Islet precursor cell (in vitro differentiated cells): Measurements from ENCODE around the gene SNF8.
"Not testable (repeated sequence)": the region's sequence is repeated elsewhere in the genome, so short reads cannot be mapped to it uniquely, and the experiment has no call there.

Source experiments
- DNase-seq: peaks from one replicate; pipeline ENCODE4 v3.0.0-alpha.2; 2018

SNF8 gene, protein sequence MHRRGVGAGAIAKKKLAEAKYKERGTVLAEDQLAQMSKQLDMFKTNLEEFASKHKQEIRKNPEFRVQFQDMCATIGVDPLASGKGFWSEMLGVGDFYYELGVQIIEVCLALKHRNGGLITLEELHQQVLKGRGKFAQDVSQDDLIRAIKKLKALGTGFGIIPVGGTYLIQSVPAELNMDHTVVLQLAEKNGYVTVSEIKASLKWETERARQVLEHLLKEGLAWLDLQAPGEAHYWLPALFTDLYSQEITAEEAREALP

DNA sequence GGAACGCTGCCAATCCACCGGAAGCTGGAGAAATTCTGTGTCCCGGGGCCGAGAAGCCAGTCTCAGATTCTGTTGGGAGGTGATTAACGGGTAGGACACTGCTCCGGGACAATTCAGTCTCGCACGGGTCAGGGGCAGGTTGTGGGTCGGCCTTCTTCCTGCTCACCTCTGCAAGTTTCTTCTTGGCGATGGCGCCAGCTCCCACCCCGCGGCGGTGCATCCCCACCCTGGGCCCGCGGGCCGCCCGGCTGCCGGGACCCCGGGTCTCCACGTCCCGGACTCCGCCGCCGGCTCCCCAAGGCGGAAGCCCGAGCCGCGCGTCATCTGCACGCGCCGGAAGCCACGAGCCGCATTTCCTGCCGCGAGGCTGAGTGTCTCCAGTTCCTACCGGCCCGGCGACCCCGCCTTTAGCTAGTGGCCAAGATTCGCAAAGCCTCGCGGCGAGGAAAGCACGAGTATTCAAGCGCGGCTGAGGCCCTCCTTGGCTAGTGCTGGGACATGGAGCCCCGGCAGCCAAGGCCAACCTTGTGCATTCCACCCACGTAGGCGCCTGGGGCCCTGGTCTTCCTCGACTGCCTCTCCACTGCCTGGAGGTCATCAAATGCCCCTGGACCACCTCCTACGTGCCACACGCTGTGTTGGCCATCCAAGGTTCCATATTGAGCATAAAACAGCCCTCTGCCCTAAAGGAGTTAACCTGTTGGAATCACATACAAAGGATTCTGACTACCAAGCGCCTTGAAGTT is at the start of gene SNF8:
Gene SNF8, minus strand, starts transcription at position 328 of the 746 bp plus-strand sequence. Its CDS starts 108 bp downstream, at position 220.
- peak; percentile 99 for DNase-seq

DNA sequence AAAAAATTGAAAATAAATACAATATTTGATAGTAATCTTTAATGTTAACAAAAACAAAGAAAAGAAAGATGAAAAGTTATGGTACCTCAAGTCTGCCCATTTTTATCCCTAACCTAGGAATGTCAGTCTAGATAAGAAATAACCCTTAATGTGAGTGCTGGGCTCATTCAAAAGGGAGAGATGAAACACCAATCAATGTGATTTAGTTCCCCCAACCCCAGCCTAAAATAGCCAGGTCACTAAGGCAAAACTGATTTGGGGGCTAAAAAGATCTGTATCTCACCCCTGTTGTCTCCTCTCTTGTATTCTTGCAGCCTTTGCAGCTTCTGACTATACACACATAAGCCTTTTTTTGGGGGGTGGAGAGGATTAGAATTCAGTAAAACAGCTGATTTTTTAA is 49.3 kb upstream of the SNF8 start:
- peak; percentile 26 for DNase-seq

DNA sequence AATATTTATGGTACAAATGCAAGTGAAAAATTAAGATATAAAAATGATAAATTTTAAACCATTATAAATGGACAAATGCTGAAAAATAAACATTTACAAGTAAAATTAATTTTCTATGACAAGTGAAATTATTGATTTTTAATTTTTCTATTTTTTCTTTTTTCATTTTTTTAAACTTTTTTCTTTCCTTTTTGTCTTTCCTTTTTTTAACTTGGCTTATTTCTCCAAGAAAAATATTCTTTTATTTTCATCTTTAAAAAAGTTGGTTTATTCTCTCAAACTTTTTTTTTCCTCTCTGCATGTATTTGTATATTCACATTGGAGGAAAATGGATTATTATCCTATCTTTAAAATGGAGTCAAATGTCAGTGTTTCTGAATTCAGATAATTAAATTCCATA is 48.7 kb upstream of the SNF8 start:
- DNase-seq, result no peak

DNA sequence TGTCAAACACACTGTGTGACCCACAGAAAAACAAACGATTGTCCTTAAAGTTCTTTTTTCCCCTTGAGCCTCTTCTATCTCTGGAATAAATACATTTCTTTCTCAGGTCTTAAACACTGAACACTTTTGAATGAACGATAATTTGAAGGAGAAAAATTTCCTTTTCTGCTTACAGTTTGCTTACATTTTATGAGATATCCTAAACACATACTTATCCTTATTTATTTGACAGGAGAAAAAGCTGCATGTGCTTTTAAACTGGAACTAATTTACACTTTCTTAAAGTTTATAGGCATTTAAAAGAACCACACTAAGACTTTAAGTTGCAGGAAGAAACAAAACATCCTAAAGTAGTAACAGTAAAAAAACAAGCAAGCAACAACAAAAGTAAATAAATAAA is 47.8 kb upstream of the SNF8 start:
- DNase-seq, result no peak

DNA sequence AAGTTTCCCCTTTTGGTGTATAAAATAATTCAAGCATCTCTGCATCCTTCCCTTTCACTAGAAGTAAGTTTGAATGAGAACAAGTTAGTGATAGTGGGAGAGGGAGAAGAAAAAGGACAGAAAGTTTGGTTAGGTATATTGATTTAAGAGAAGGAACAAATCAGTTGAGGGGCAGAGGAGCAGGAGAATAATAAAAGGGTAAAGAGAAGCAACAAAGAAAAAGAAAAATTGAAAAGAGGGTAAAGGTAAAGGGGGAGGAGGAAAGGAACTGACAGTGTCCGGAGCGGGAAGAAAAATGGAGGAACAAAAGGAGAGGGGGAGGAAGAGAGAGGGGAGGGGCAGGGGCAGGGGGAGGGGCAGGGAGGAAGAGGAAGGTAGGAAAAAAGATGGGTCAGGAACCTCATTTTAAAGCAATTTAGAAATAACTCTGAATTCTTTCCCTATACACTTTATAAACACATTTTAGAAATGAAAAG is 46.3 kb upstream of the SNF8 start:
- DNase-seq, result peak; percentile 29

DNA sequence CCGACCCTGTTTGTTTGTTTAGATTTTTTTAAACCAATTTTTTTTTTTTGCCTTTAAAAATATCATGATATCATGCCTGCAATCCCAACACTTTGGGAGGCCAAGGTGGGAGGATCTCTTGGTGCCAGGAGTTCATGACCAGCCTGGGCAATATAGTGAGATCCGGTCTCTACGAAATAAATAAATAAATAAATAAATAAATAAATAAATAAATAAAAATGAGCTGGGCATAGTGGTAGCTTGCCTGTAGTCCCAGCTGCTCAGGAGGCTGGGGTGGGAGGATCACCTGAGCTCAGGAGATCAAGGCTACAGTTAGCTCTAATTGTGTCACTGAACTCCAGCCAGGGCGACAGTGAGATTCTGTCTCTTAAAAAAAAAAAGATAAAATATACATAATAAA is 44.5 kb upstream of the SNF8 start:
- peak; percentile 14 for DNase-seq

DNA sequence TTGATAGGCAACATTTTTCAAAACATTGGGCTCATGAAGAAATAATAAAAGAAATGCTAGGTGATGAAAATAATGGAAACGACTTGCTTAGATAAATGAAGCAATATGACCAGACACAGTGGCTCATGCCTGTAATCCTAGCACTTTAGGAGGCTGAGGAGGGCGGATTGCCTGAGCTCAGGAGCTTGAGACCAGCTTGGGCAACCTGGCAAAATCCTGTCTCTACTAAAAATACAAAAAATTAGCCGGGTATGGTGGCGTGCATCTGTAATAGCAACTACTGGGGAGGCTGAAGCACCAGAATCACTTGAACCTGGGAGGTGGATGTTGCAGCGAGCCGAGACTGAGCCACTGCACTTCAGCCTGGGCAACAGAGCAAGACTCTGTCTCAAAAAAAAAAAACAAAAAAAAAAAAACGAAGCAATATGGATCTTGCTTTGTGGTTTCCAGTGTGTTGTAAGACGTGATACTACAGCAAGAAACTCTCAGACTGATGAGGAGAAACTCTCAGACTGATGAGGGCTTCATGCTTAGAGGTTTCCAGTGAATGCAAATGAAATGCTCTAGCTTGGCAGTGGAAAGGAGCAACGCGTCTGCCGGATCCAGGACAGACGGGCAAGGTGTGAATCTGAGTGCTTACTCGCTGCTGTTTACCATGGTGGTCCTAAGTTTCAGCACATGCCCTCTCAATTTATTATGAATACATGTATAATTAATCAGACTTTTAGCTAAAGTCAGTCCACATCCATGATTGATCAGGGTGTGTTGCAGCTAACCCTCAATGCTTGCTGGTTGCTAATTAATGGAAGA is 41.0 kb upstream of the SNF8 start:
- DNase-seq, result peak; percentile 42

DNA sequence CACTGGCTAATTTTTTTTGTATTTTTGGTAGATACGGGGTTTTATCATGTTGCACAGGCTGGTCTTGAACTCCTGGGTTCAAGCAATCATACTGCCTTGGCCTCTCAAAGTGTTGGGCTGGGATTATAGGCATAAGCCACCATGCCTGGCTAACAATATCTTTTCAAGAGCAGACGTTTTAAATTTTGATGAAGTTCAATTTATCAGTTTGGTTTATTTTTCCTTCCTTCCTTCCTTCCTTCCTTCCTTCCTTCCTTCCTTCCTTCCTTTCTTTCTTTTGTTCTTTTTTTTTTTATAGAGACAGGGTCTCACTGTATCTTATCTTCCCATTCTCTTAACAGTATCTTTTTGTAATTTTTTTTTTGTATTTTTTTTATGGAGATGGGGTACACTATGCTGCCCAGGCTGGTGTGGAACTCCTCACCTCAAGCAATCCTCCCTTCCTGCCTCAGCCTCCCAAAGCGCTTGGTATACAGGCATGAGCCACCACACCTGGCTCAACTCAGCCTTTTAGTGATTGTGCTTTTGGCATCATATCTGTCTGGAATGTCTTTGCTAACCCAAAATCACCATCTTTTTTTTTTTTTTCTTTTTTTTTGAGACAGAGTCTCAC is 37.4 kb upstream of the SNF8 start:
- DNase-seq, result peak; percentile 14

DNA sequence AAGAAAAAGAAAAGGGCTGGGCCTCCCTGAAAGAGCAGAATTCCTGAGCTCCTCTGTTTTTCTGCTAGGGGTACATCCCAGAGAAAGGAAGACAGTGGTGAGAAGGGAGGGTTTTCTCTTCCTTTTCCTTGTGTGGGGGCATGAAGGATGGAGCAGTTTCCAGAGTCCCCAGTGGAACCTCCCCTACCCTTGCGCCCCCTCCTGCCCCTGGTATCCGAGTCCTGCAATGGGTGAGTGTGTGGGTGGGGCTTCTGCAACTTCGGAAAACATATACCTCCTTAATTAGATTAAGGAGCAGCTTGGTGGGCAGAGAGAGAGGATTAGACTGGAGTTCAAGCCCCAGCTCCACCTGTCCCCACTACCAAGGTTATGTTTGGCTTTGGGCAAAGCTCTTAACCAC is 29.2 kb upstream of the SNF8 start:
- DNase-seq, result peak; percentile 49

DNA sequence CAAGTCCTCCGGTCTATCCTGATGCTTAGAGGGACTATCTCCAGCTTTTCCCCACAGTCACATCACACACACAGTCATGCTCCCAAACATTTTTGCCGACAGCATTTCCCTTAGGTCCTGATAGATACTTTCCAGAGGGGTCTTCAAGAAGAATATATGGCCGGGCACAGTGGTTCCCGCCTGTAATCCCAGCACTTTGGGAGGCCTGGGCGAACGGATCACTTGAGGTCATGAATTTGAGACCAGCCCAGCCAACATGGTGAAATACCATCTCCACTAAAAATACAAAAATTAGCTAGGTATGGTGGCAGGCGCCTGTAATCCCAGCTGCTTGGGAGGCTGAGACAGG is 28.1 kb upstream of the SNF8 start:
- DNase-seq, result no peak

DNA sequence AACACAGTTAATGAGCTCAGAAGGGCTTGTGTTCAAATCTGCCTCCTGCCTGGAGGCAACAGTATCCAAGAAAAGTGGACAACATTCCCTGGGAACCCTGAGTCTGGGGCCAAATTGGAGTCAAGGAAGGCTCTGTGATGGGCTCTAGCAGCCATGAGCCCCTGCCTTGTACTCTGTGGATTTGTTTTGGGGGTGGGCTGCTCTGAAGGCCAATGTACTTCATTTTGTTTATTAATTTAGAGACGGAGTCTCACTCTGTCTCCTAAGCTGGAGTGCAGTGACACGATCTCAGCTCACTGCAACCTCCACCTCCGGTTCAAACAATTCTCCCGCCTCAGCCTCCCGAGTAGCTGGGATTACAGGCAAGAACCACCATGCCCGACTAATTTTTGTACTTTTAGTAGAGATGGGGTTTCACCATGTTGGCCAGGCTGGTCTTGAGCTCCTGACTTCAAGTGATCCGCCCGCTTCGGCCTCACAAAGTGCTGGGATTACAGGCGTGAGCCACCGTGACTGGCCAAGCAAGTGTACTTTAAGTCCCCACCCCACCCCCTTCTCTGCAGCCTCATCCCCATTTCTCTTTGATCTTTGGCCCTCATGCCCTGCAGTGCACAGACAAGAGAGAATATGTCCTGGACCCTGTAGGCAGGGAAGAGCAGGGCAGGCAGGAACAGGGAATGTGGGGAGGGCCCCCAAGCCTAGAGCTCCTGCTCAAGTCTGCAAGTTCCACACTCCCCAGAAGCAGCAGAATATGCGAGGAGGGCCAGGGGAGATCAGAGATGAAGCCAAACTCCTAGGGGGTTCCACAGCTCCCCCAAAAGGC is 26.4 kb upstream of the SNF8 start:
- DNase-seq, result peak; percentile 98

DNA sequence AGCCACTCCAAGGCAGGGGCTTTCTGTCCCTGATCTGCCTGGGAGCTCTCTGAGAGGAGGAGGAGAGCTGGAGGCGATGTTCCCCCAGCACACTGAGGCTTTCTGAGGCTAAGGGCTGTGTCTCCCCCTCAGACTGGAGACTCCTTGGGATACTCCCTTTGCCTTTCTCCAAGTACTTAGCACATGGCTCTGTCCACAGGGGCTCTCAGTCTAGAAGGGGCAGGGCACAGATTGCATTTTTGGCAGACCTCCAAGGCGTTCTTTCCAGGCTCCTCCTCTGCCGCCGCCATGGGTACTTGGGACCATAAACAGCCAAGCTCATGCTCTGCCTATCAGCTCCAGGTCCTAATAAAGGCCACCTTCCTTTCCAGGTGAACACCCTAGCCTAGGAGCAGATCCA is 25.6 kb upstream of the SNF8 start:
- DNase-seq, result peak; percentile 68

DNA sequence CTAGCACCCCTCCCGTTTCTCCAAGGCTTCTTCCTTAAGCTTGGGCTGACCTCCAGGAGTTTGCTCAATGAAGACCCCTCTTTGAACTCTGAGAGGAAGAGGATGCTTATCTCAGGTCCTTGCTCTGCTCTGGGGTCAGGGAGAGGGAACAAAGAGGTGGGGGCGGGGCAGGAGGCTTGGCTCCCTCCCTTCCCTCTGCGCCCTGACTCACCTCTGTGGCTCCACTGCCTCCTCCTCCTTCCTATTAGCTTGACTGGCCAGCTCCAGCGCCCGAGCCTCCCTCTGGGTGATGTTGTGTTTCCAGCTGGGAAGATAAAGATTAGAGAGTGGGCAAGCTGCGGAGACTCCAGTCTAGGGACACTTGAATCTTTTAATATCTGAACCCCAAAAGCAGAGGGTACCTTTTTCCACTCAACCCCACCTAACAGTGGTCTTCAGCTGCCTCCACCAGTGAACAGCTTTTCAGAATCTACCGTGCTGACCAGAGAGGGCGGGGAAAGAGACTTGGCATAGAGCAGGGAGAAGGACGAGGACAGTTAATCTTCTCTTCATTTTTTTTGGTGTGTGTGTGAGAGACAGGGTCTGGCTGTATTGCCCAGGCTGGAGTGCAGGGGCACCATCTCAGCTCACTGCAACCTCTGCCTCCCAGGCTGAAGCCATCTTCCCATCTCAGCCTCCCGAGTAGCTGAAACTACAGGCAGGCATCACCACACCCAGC is 17.0 kb upstream of the SNF8 start:
- DNase-seq, result peak; percentile 96

DNA sequence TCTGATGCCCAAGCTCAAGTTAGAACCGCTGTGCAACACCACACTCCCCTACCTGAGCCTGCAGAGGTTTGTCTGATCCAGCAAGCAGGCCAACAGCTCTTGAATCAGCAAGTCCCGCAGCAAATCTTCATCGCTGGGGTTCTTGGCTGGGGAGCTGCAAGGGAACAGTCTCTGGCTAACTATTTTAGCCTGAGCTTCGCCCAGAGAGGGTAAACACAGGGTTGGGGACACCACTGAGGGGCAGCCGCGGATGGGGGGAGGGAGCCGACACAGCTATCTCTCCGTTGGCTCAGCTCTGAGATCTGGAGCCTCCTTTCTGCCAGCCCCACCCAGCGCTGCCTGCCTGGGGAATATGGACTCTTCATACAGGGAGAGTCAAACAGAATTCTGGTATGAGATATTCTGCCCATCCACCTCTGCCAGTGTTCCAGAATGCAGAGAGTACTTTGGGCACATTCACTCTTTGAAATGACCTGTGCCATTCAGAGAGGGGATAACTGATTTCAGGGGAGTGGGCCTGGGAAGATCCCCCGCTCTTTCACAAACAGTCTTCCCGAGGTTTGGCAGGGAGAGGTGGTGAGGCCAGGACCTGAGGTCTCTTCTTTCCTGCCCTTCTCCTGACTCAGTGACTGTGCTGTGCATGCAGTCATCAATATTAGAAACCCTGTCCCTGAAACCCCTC is 16.3 kb upstream of the SNF8 start:
- peak; percentile 77 for DNase-seq

DNA sequence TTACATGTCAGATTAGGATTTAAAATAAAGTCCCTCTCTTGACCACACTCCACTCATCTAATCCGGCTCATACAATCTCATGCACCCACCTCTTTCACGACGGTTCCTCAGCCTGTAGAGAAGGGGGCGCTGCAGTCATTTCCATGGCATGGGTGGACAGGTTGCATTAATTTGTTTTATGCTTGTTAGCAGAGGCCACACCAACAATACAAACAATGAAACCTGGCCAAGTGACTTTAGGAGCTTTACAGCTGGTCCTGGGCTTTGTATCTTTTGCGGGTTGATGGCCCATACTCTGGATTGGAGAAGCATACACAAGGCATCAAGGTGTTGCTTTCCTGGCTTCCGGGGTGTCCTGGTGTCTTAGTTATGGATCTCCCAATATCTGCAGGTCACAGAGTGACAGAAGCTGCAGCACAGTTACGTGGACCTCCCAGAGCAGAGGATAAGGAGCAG is 9.7 kb upstream of the SNF8 start:
- DNase-seq, result peak; percentile 85

DNA sequence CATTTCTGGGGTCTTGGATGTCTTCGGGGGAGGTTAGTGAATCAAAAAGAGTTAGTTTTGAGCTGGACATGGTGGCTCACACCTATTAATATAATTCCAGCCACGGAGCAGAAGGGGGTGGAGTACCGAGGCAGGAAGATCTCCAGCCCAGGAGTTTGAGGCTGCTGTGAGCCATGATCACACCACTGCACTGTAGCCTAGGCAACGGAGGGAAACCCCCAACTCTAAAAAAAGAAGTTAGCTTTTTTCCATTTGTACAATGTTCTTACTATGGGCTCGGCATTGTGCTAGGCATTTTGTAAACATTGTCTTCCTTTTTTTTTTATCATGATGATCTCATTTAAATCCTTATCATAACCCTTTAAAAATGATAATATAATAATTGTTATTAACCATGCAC is 8.3 kb upstream of the SNF8 start:
- DNase-seq, result no peak

DNA sequence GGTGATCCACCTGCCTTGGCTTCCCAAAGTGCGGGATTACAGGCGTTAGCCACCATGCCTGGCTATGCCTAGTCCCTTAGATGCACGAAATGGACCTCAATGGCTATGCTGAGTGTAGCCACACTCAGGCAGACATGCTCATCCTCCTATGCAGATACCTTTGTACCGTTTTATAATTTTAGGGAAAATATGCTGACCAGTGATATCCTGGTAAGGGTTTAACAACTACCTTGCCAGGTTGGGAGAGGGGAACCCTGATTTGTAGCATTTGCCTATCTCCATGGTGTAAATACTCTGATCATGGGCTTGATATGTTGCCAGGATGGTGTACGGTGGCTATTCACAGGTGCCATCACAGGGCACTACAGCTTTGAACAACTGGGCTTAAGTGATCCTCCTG is 6.9 kb upstream of the SNF8 start:
- no peak for DNase-seq

DNA sequence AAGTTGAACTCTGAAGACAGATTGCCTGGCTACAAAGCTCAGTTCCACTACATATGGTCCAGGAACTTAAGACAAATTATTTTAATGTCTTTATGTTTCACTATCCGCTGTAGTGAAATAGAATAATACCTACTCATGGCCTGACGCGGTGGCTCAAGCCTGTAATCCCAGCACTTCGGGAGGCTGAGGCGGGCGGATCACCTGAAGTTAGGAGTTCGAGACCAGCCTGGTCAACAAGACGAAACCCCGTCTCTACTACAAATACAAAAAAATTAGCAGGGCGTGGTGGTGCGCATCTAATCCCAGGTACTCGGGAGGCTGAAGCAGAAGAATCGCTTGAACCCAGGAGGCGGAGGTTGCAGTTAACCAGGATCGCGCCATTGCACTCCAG is 614 bp upstream of the SNF8 start:
- DNase-seq, result not testable (repeated sequence)

DNA sequence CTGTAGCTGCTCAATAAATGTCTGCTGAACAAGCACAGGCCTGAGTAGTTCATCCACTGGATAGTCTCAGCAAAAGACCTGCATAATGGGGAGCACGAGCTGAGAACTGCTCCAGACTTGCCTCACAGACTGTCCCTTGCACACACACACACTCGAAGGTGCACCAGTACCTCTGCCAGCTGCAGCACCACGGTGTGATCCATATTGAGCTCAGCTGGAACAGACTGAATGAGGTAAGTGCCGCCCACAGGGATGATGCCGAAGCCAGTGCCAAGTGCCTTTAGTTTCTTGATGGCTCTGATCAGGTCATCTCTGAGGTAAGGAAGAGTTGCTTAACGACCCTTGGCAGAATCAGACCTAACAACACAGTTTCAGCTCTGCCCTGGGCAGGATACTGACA is 11.6 kb downstream of the SNF8 start:
- DNase-seq, result peak; percentile 64

DNA sequence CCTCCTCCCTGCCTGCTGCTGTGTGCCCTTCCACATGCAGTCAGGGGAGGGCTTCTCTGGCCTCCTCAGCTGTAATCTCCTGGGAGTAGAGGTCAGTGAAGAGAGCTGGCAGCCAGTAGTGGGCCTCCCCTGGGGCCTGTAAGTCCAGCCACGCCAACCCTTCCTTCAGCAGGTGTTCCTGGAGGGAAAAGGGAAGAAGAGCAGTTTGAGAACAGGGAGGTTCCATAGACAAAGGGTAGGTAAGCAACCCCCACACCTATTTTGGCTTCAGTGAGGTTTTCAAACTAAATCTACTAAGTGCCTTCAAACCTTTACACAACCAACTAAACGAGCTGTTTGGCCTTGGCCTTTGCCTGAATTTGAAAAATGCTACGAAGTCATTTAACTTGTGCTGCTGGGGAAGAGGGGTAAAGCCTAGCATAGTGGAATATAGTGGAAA is 14.2 kb downstream of the SNF8 start:
- no peak for DNase-seq

DNA sequence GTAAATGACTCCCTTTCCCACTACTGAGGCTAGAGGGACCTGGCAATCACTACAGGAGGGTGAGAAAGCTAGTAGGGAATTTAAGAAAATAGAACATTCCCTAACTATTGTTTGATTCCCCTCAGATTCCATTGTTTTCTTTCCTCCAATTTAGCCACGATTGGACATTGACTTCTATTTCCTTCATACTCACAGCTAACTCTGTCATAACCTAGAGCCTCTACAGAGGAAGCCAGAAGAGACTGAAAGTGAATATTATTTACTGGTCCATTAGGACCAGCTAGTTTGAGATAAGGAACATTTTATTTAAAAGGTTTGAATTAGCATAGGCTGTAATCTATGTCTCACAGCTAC is 14.9 kb downstream of the SNF8 start:
- DNase-seq, result no peak
